HL-60/S4 treated with retinoic acid at 250 ng/mL for 4 days and 3 days (cell line): Measurements from ENCODE around the gene AIG1.
"Not testable (repeated sequence)": the region's sequence is repeated elsewhere in the genome, so short reads cannot be mapped to it uniquely, and the experiment has no call there.

ENCODE experiments used
- in situ Hi-C: fragments of 300-500 bp; cut with MboI; formaldehyde crosslinking; loops from 2 replicates; pipeline ENCODE4 v1.7.0; 2022; ENCODE audit warnings: low sequenced_read_pairs

AIG1 gene

GRCh38 chr6:143160439-143161220 is 99.9 kb downstream of the AIG1 start:
- in situ Hi-C loops = no loop called here

- in situ Hi-C loops = no loop called here
Observed at GRCh38 chr6:143163621-143164020, 102.9 kb downstream of the AIG1 start.

- in situ Hi-C loops = no loop called here
Observed at GRCh38 chr6:143164565-143165105, 103.9 kb downstream of the AIG1 start.

- in situ Hi-C loops = no loop called here
Observed at GRCh38 chr6:143165315-143165855, 104.7 kb downstream of the AIG1 start.

GRCh38 chr6:143166247-143166695 is 105.6 kb downstream of the AIG1 start:
- in situ Hi-C loops = no loop called here

DNA sequence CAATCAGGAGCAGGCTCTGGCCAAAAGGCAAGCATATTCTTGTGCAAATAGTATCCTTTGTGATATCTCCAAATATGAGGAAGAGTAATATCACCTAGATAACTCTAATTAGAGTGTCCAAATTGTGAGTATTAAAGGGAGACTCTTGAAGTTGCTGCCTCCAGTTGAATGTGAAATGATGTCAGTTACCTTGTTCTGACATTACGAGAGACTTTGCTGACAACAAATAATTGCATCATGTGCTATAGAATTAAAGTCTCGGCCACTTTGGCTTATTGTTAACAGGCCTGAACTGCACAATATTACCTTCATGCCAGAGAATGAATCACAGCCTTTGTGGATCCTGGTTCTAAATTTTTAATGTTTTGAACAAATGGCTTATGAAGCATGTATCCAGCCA is 106.5 kb downstream of the AIG1 start:
- in situ Hi-C loops = no loop called here

DNA sequence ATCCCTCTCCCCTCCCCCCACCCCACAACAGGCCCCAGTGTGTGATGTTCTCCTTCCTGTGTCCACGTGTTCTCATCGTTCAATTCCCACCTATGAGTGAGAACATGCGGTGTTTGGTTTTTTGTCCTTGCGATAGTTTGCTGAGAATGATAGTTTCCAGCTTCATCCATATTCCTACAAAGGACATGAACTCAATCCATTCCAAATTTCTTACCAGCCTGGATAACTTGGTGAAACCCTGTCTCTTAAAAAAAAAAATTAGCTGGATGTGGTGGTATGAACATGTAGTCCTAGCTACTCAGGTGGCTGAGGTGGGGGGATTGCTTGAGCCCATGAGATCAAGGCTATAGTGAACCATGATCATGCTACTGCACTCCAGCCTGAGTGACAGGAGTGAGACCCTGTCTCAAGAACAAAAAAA is 107.7 kb downstream of the AIG1 start:
- in situ Hi-C loops = not testable (repeated sequence)

- in situ Hi-C loops = no loop called here
Observed at GRCh38 chr6:143169440-143169839, 108.8 kb downstream of the AIG1 start.

DNA sequence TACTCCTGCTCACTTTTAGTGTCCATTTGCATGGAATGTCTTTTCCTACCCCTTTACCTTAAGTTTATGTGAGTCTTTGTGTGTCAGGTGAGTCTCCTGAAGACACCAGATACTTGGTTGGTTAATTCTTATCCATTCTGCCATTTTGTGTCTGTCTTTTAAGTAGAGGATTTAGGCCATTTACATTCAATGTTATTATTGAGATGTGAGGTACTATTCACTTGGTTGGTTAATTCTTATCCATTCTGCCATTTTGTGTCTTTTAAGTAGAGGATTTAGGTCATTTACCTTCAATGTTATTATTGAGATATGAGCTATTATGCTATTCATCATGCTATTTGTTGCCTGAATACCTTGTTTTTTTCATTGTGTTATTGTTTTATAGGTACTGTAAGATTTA is 113.8 kb downstream of the AIG1 start:
- in situ Hi-C loops = no loop called here

- in situ Hi-C loops = no loop called here
Observed at GRCh38 chr6:143174951-143175350, 114.3 kb downstream of the AIG1 start.

GRCh38 chr6:143176090-143177021 is 115.7 kb downstream of the AIG1 start:
- in situ Hi-C loops = no loop called here

DNA sequence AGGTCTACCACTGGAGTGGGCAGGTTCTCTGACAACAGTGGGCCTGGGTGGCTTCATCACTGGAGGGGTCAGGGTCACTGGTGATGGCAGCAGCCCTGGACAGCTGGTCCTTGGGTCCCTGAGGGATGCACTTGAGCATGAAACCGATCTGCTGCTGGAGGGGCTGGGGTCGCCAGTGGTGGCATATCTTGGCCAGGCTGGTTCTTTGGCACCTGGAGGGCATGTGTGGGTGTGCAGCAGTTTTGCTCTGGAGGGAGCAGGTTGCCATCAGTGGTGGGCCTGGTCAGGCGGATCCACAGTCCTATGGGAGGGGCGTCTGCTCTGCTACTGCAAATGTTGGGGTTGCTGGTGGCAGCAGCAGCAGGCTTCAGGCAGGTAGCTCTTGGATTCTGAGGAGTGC is 117.0 kb downstream of the AIG1 start:
- in situ Hi-C loops = no loop called here

- in situ Hi-C loops = no loop called here
Observed at GRCh38 chr6:143179096-143179495, 118.4 kb downstream of the AIG1 start.

- in situ Hi-C loops = no loop called here
Observed at GRCh38 chr6:143179901-143180612, 119.4 kb downstream of the AIG1 start.

DNA sequence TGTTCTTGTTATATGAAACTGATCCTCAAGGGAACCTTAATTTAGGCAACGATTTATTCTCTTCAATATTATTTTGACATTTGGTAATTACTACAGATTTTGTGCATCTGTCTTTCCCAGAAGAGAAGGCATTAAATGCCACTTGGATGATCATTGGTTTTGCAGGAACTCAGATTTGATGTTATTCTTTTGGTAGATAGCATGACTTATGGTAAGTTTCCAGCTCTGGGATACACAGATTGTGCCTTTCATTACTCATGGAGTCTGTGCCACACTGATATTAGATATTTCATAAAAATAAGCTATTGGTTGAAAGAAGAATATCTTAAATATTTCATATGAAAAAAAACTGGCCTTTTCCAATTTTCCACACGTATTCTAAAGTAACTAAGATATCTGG is 120.1 kb downstream of the AIG1 start:
- in situ Hi-C loops = no loop called here

DNA sequence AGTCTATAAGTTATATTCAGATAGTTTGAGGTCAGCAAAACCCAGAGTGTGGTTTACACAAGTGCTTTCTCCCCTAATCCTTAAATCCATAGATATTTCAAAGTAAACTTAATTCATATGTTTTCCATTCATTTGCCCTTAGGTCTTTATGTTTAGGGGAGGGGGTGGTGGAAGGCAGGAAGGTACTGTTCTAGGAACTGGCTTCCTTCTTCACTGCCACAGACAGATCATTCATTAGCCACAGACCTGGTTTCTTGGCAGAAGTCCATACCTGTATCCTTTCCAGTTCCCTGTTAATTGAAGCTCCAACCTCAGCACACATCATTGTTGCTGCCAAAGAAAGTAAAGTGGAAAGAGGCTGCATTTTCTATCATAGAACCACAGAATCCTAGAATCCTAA is 123.0 kb downstream of the AIG1 start:
- in situ Hi-C loops = no loop called here

DNA sequence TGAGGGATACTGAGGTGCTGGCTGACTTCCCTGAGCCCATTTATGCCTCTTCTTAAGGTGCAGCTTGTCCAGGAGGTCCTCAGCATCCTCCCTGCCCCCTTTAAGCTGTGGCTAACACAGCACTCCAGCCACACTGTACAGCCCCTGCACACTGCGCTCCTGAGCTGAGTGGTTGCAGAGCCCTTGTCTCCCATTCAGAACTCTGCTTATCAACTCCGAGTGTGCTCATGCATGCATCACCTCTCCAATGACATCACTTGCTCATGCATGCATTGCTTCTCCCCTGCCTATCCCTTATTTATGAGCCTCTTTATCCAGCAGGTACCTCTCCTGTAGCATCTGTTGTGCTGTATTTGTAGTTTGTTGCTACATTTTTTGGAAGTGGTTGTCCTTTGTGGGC is 124.6 kb downstream of the AIG1 start:
- in situ Hi-C loops = no loop called here

DNA sequence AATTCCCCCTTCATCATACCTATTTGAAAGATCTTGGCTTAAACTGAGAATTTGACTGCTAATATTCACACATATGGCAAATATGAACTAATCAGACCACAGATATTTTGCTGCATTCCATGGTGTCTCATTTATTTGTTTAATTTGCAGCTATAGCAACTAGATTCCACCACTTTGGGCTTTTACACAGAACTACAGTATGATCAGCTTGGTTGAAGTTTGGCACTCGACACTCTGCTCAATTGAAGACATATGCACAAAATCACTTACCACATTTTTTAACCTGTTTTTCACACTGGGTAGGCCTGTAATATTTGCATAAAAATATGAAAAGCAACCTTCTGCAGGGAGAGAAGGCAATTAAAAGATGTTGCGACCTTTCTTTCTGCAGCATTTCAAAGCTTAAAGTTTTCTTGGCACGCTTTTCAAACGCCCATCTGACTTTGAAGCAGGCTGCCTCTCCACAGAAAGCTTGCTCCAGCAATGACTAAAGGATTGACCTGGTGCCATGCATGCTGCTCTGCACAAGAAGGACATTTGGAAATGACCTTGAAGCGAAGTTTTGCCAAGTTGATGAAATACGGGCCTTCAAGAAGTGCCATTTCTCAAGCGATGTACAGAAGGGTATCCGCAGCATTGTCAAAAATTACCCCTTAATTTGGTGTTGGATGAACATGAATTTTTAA is 126.7 kb downstream of the AIG1 start:
- in situ Hi-C loops = no loop called here

DNA sequence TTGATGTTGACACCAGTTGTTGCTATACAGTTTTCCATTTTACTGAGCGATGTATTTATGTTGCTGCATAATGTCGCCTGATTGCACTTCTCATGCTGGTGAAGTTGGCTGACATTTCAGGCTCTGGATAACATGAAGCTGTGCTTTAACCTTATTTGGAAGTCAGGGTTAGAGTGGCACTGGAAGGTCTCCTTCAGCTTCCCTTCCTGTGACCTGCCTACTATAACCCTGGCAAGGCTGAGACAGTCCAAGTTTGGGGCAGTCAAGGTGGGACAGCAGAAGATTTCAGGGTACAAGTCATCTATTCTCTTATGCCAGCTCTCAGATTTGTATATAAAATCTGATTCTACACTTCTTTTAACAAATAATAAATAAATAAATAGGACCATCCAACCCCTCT is 127.6 kb downstream of the AIG1 start:
- in situ Hi-C loops = no loop called here

DNA sequence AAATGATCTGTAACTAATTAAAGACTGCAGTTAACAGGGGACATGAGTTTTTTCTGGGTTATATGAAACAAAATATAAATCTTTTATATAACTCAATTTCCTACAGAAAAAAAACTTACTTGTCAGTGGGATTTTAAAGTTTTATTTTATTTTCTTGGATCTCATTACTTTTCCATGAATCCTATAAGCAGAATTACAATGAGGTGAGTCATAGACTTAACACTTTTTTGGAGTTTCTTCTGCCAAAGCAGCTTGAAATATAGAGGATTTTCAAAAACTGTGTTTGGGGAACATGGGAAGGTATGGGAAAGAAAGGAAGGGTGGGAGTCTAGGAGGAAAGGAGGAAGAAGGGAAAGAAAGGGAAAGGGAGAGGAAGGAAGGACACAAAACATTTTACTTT is 130.7 kb downstream of the AIG1 start:
- in situ Hi-C loops = no loop called here
